IMR-90 (cell line): ENCODE measurements around the gene PLCL1. TPM values are rescaled to one million over a fixed set of nuclear protein-coding genes. Genes with fewer than 3 reads are reported as not detected.

Experiments used
- ATAC-seq: fragments of 200-7000 bp; cut with Tn5 transposase; 2 replicates; pipeline ENCODE4 v1.9.1; 2020; ENCODE audit warnings: low read depth, mild to moderate bottlenecking, moderate library complexity
- BruUV-seq: library from RNA; stranded (reverse); fragments of 400-500 nt; replicated peaks from 2 replicates; lab custom pipeline; 2021; lab: Mats Ljungman, UMichigan
- CTCF ChIA-PET: fragments of 300-600 bp; formaldehyde crosslinking; extraction: SDS; loops from one replicate; lab custom pipeline; 2021; ENCODE audit warnings: antibody characterized with exemption; lab: Yijun Ruan, JAX
- POLR2A ChIA-PET: fragments of 300-600 bp; sonication (Branson Sonifier 250); formaldehyde crosslinking; loops from one replicate; lab custom pipeline; 2022; ENCODE audit warnings: antibody characterized with exemption; ENCODE audit not compliant: unreplicated experiment; lab: Charles Lee
- DNase-seq: peaks from one replicate; pipeline ENCODE4 v3.0.0; 2013
- H2AFZ ChIP-seq: replicated peaks from 2 replicates; pipeline ENCODE3; 2013; ENCODE audit warnings: low read length, mild to moderate bottlenecking; ENCODE audit not compliant: poor library complexity
- H2AK5ac ChIP-seq: 2 replicates; pipeline ENCODE4 v1.6.1; 2013; ENCODE audit warnings: low read depth, low read length, inconsistent platforms
- H2AK9ac ChIP-seq: replicated peaks from 2 replicates; pipeline ENCODE3; 2013; ENCODE audit warnings: mild to moderate bottlenecking, low read depth, low read length, moderate library complexity; ENCODE audit not compliant: poor library complexity
- H2BK120ac ChIP-seq: 2 replicates; pipeline ENCODE4 v1.6.1; 2013; ENCODE audit warnings: low read depth, low read length, inconsistent platforms
- H2BK15ac ChIP-seq: 3 replicates; pipeline ENCODE4 v1.6.1; 2013; ENCODE audit warnings: low read depth, low read length, inconsistent platforms
- H2BK20ac ChIP-seq: 2 replicates; pipeline ENCODE4 v1.6.1; 2013; ENCODE audit warnings: low read depth, mild to moderate bottlenecking, inconsistent platforms, low read length, moderate library complexity
- H2BK5ac ChIP-seq: 2 replicates; pipeline ENCODE4 v1.6.1; 2013; ENCODE audit warnings: mild to moderate bottlenecking, low read depth, low read length, inconsistent platforms; ENCODE audit not compliant: poor library complexity, severe bottlenecking
- H3K14ac ChIP-seq: replicated peaks from 2 replicates; pipeline ENCODE4 v1.6.1; 2013; ENCODE audit warnings: low read depth, low read length, inconsistent platforms
- H3K18ac ChIP-seq: 2 replicates; pipeline ENCODE4 v1.6.1; 2013; ENCODE audit warnings: low read depth, low read length, control low read depth
- H3K23ac ChIP-seq: 2 replicates; pipeline ENCODE4 v1.6.1; 2013; ENCODE audit warnings: low read depth, low read length, inconsistent platforms
- H3K27ac ChIP-seq: 2 replicates; pipeline ENCODE4 v1.5.1; 2013; ENCODE audit warnings: mild to moderate bottlenecking, control low read depth, low read length; ENCODE audit not compliant: insufficient read depth
- H3K27me3 ChIP-seq: 2 replicates; pipeline ENCODE4 v1.6.1; 2013; ENCODE audit warnings: low read length; ENCODE audit not compliant: control insufficient read depth, insufficient read depth
- H3K36me3 ChIP-seq: 2 replicates; pipeline ENCODE4 v1.6.1; 2013; ENCODE audit warnings: low read length, mixed read lengths; ENCODE audit not compliant: control insufficient read depth, insufficient read depth
- H3K4ac ChIP-seq: 2 replicates; pipeline ENCODE4 v1.6.1; 2013; ENCODE audit warnings: low read depth, low read length, inconsistent platforms
- H3K4me1 ChIP-seq: 2 replicates; pipeline ENCODE4 v1.6.1; 2013; ENCODE audit warnings: low read length, mixed read lengths; ENCODE audit not compliant: control insufficient read depth, insufficient read depth
- H3K4me2 ChIP-seq: 2 replicates; pipeline ENCODE4 v1.6.1; 2013; ENCODE audit warnings: low read depth, mild to moderate bottlenecking, control low read depth, low read length, moderate library complexity
- H3K4me3 ChIP-seq: 2 replicates; pipeline ENCODE4 v1.5.1; 2013; ENCODE audit warnings: low read depth, mild to moderate bottlenecking, control low read depth, low read length, moderate library complexity; ENCODE audit not compliant: insufficient read depth
- H3K56ac ChIP-seq: 2 replicates; pipeline ENCODE4 v1.6.1; 2013; ENCODE audit warnings: low read length, inconsistent platforms; ENCODE audit not compliant: insufficient read depth; ENCODE audit errors: extremely low read depth
- H3K79me1 ChIP-seq, 2 experiments: 2 replicates each; pipeline ENCODE4 v1.6.1; 2013; ENCODE audit warnings: low read length in 2 of 2, inconsistent platforms in 1 of 2, low read depth in 1 of 2
- H3K9ac ChIP-seq: 2 replicates; pipeline ENCODE4 v1.6.1; 2013; ENCODE audit warnings: low read depth, low read length, control low read depth
- H3K9me1 ChIP-seq: 2 replicates; pipeline ENCODE4 v1.6.1; 2013; ENCODE audit warnings: low read length, inconsistent platforms; ENCODE audit not compliant: insufficient read depth
- H3K9me3 ChIP-seq: 2 replicates; pipeline ENCODE4 v1.6.1; 2013; ENCODE audit warnings: low read length; ENCODE audit not compliant: control insufficient read depth, insufficient read depth
- H4K20me1 ChIP-seq: 2 replicates; pipeline ENCODE4 v1.6.1; 2013; ENCODE audit warnings: low read length, inconsistent platforms; ENCODE audit not compliant: insufficient read depth
- H4K5ac ChIP-seq: 2 replicates; pipeline ENCODE4 v1.6.1; 2013; ENCODE audit warnings: mild to moderate bottlenecking, low read depth, low read length, control low read depth
- H4K8ac ChIP-seq, 2 experiments: 2 replicates each; pipeline ENCODE4 v1.6.1; 2013; ENCODE audit warnings: low read depth in 2 of 2, low read length in 2 of 2, control low read depth in 1 of 2, inconsistent platforms in 1 of 2
- H4K91ac ChIP-seq: 2 replicates; pipeline ENCODE4 v1.6.1; 2013; ENCODE audit warnings: low read depth, low read length, inconsistent platforms; ENCODE audit not compliant: insufficient read depth
- BHLHE40 ChIP-seq: fragments of 150-350 bp; IDR thresholded peaks from 2 replicates; pipeline ENCODE4 v1.6.1; 2016; ENCODE audit warnings: mild to moderate bottlenecking, low read depth, low read length
- CHD1 ChIP-seq: IDR thresholded peaks from 2 replicates; pipeline ENCODE4 v1.6.1; 2012; ENCODE audit warnings: low read depth, low read length, improper control_type of control experiment
- CTCF ChIP-seq: conservative IDR thresholded peaks from 2 replicates; pipeline ENCODE4 v1.5.1; 2012; ENCODE audit warnings: mild to moderate bottlenecking, low read depth, low read length, improper control_type of control experiment
- POLR2A ChIP-seq: IDR thresholded peaks from 2 replicates; pipeline ENCODE4 v1.6.1; 2012; ENCODE audit warnings: mild to moderate bottlenecking, low read depth, low read length
- RCOR1 ChIP-seq: IDR thresholded peaks from 2 replicates; pipeline ENCODE4 v1.6.1; 2012; ENCODE audit warnings: mild to moderate bottlenecking, low read length, improper control_type of control experiment; ENCODE audit not compliant: insufficient replicate concordance
- SMC3 ChIP-seq: fragments of 150-350 bp; IDR thresholded peaks from 2 replicates; pipeline ENCODE4 v1.6.1; 2016; ENCODE audit warnings: low read depth, mild to moderate bottlenecking, antibody characterized with exemption, low read length, moderate library complexity
- WGBS, 2 experiments: methylation state at CpG; one replicate each; pipeline versions ENCODE4 v1.1.5 to v1.1.7; 2013; ENCODE audit warnings: missing lambda C conversion rate in 2 of 2; ENCODE audit not compliant: insufficient read length in 1 of 2; ENCODE audit errors: extremely low coverage in 2 of 2; 5-methylcytosine and 5-hydroxymethylcytosine counted together
- dilution Hi-C: fragments of 300-500 bp; cut with HindIII; formaldehyde crosslinking; loops from one replicate; pipeline ENCODE4 v1.14.3; 2018; ENCODE audit warnings: low sequenced_read_pairs; ENCODE audit not compliant: unreplicated experiment
- in situ Hi-C: fragments of 300-500 bp; cut with MboI; formaldehyde crosslinking; loops from 3 replicates; pipeline ENCODE4 v1.14.3; 2019; ENCODE audit warnings: low sequenced_read_pairs, inconsistent platforms, mixed read lengths
- intact Hi-C: fragments of 100-400 bp; cut with micrococcal nuclease; formaldehyde crosslinking; loops from 2 replicates; pipeline ENCODE4 v1.10.0; 2022
- polyA plus RNA-seq, 3 experiments: library from polyadenylated mRNA; depleted of rRNA; stranded (reverse); fragments of >200 nt; gene quantifications; 2 replicates each; pipeline ENCODE4 v1.2.3, GENCODE V29; 2012; ENCODE audit warnings: low replicate concordance in 1 of 3
- total RNA-seq: library from RNA; depleted of rRNA; stranded (reverse); fragments of >200 nt; gene quantifications from 2 replicates; pipeline ENCODE4 v1.2.3, GENCODE V29; 2012

The PLCL1 gene
- total and polyA plus RNA-seq, 2 of the 4 experiments (the other 2 are of a cell fraction): 0.14 to 0.18 TPM

DNA sequence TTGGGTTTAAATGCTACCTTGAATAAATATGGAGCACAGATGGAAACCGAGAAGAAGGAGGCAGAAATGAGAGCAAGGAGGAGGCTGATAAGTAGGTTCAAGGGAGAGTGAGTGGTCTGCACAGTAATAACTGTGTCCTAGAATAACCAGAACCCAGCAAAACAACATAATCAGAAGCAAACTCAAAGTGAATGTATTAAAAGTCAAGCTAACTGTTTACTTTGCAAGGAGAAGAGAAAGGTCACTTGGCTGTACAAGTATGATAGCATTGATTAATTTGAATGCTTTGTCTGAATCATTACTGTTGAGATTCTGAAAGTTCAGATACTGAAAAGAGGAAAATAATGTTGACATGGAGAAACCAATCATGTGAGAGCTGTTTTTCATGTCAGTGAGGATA, 258.8 kb downstream of the PLCL1 start:
- Histone ChIP-seq H2BK20ac (no peak overlapping the region), H4K91ac (no peak overlapping the region), H3K27ac (no peak overlapping the region), H4K20me1 (no peaks in the 10 kb centered on the region), H3K4ac (no peak overlapping the region), H2BK5ac (no peak overlapping the region), H3K27me3 (no peaks in the 10 kb centered on the region), H3K4me1 (no peaks in the 10 kb centered on the region), H3K14ac (no peak overlapping the region), H4K5ac (no peak overlapping the region), H2BK15ac (no peak overlapping the region), H3K23ac (no peak overlapping the region), H3K79me1 (no peaks in the 10 kb centered on the region), H2BK120ac (no peak overlapping the region), H2AFZ (no peak overlapping the region), H3K18ac (no peak overlapping the region), H3K4me3 (no peak overlapping the region), H3K36me3 (no peaks in the 10 kb centered on the region), H3K9me1 (no peaks in the 10 kb centered on the region), H3K4me2 (no peak overlapping the region), H3K9me3 (no peaks in the 10 kb centered on the region), H3K56ac (no peak overlapping the region), H4K8ac (no peak overlapping the region), H2AK9ac (no peak overlapping the region), H3K9ac (no peak overlapping the region), H2AK5ac (no peak overlapping the region)
- WGBS, 2 experiments: no CpG with 5 or more reads among the region's 1 CpG
- dilution Hi-C loops (no loop called here), in situ Hi-C loops (no loop called here), intact Hi-C loops (no loop called here)
- POLR2A ChIA-PET: no interaction called here
- no peak for TF ChIP-seq BHLHE40
- TF ChIP-seq POLR2A: no peak
- no peak for TF ChIP-seq SMC3
- TF ChIP-seq RCOR1: no peak
- TF ChIP-seq CHD1: no peak
- no peak for TF ChIP-seq CTCF
- no TSS peak for BruUV-seq
- CTCF ChIA-PET: interaction anchor here (0.8 to 1.3 kb wide), 2 partner anchors 9 to 62 kb away, joined by 3 read pairs; no protein-coding TSS in a partner anchor
- DNase-seq: no peak
- no peak for ATAC-seq
